D721Med (cell line): ENCODE results near the gene ENKD1.

Source experiments
- DNase-seq: peaks from one replicate; pipeline ENCODE4 v3.0.0; 2011; ENCODE audit warnings: low spot score; ENCODE audit not compliant: insufficient read length
- FAIRE-seq: peaks from 2 replicates; lab custom pipeline; 2011; peaks lifted over from hg19 to GRCh38; lab: Jason Lieb, UNC
- TF ChIP-seq, protein P1 (sequence below): IDR thresholded peaks from 2 replicates; pipeline ENCODE4 v1.5.1; 2012; ENCODE audit warnings: mild to moderate bottlenecking, control low read depth; ENCODE audit not compliant: insufficient read depth; ENCODE audit errors: missing control alignments

Gene ENKD1

GRCh38 chr16:67679935-67680897, 13.7 kb upstream of the ENKD1 start:
- TF ChIP-seq, protein P1, sequence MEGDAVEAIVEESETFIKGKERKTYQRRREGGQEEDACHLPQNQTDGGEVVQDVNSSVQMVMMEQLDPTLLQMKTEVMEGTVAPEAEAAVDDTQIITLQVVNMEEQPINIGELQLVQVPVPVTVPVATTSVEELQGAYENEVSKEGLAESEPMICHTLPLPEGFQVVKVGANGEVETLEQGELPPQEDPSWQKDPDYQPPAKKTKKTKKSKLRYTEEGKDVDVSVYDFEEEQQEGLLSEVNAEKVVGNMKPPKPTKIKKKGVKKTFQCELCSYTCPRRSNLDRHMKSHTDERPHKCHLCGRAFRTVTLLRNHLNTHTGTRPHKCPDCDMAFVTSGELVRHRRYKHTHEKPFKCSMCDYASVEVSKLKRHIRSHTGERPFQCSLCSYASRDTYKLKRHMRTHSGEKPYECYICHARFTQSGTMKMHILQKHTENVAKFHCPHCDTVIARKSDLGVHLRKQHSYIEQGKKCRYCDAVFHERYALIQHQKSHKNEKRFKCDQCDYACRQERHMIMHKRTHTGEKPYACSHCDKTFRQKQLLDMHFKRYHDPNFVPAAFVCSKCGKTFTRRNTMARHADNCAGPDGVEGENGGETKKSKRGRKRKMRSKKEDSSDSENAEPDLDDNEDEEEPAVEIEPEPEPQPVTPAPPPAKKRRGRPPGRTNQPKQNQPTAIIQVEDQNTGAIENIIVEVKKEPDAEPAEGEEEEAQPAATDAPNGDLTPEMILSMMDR, result no peak
- DNase-seq (no peak), FAIRE-seq (no peak)

DNA sequence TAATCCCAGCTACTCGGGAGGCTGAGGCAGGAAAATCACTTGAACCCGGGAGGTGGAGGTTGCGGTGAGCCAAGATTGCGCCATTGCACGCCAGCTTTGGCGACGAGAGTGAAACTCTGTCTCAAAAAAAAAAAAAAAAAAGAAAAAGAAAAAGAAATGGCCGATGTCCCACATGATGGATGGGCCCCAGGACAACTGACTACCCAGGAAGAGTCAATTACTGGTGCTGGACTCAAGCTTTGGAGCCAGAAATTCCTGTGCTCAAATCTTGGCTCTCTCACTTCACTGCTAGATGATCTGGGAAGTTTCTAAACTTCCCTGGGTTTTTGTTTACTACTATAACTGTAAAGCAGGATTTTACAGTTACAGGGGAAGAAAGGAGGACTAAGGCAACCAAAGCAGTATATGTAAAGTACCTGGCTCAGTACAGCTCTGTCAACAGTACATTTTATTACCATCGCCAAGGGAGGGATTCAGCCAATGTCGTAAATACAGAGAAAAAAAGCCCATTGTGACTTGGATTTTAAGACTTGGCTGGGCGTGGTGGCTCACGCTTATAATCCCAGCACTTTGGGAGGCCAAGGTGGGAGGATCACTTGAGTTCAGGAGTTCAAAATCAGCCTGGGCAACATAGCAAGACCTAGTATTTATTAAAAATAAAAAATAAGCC, 11.9 kb upstream of the ENKD1 start:
- TF ChIP-seq, protein P1, result no peak
- no peak for DNase-seq
- FAIRE-seq, result no peak

GRCh38 chr16:67677712-67678111, 11.2 kb upstream of the ENKD1 start:
- DNase-seq (no peak), FAIRE-seq (no peak)
- TF ChIP-seq, protein P1, result no peak

- no peak for FAIRE-seq
- DNase-seq, result no peak
- TF ChIP-seq, protein P1, result no peak
These were observed 10.4 kb upstream of the ENKD1 start for GRCh38 chr16:67676939-67677338.

- FAIRE-seq (no peak), DNase-seq (no peak)
- TF ChIP-seq, protein P1, result no peak
These were observed 10.0 kb upstream of the ENKD1 start for GRCh38 chr16:67676516-67676915.

GRCh38 chr16:67675999-67676398, 9.4 kb upstream of the ENKD1 start:
- FAIRE-seq, result no peak
- no peak for DNase-seq
- TF ChIP-seq, protein P1, result no peak
